GM18909 (cell line): ENCODE results near the gene MYRIP.

Experiments
- ATAC-seq: cut with Tn5 transposase; IDR thresholded peaks from one replicate; pipeline ENCODE4 v1.9.1; 2021; ENCODE audit warnings: mild to moderate bottlenecking; ENCODE audit not compliant: unreplicated experiment, poor library complexity

The MYRIP gene

DNA sequence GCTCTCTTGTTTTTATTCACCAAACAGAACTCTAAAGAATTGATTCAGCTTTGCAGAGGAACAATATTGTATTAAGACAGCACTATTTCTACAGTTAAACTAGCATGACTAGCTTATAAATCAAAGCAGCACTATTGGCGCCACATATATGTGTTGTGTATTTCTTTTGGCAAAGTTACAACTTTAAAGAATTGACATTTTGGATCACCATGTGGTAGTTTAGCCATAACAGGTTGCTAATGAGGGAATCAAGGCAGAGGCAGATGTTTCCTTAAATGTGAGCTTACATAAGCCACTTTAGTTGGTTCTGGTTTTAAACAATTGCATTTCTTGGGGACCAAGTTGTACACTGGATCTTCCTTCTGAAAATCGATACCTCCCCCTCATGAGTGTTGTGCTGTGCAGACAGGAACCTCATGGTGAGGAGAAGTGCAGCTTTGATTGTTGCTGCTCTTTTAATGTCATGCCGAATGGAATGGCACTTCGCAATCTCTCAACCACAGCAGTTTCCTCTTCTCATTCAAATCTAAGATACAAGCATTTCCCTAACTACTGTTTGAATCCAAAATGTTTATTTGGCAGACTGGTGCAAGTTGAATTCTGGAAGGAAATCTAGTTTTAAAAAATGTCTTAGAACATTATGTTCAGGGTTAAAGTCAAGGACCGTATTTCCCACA is 151.2 kb downstream of the MYRIP start:
- no peak for ATAC-seq

DNA sequence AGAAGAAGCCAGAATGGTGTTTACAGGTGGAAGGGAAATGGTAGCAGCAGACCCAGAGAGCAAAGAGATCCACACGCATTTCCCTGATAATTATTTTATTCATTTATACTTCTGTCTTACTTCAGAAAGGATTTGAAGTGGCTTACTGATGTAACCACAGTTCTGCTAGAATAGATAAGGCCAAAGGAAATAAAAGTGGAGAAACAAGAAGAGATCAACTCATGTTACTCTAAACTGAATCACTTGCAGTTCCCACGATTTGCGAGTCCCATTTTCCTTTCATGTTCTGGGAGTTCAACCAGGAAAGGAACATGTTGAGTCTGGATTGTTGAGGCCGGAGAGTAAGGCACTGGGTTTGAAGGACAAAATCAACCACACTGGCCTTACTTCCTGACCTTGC is 151.8 kb downstream of the MYRIP start:
- ATAC-seq = no peak

DNA sequence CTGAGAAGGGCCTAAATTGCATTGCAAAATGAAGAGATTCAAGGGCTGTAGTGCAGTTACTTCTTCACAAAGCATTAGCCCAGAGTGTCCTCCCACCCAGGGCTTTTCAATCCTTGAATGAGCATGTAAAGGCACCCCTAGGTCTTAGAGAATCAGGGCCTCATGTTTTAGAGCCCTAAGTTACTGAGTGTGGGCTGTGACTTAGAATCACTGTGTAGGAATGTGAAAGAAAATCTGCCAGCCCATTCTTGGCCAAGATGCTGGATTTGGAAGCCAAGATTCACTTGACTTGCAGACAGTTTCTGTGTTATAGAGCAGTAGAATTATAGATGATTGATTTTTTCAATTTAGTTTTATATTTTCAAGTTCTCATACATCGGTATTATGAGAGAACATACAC is 153.2 kb downstream of the MYRIP start:
- no peak for ATAC-seq

DNA sequence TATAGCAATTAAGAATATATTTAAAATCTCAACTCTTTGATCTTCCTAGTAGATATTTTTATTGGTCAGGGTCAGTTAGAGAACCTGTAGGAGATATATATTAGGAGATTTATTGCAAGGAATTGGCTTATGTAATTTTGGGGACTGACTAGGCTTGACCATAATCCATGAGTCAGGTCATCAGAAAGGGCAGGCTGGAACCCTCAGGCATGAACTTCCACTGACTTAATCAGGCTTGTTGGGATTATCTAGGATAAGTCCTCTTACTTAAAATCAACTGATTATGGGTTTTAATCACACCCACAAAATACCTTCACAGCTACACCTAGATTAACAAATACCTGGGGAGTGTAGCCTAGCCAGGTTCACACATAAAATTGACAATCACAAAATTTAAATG is 156.1 kb downstream of the MYRIP start:
- ATAC-seq = no peak

DNA sequence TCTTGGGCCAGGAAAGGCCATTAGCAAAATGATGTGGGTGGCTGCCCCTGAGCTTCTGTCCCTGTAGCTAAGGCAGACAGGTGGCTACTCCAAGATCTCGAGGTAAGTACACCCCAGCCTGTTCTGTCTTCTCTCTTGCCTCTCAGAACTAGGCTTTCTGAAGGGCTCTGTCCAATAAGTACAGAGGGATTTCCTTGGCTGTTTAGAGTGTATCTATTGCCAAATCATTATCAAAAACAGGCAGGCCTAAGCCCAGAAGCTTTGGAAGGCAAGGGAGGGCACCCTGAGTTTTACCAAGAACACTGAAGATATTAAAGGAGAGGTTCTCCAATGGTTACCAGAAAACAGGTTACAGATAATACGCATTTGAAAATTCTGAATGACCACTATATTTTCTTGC is 156.6 kb downstream of the MYRIP start:
- ATAC-seq = no peak

DNA sequence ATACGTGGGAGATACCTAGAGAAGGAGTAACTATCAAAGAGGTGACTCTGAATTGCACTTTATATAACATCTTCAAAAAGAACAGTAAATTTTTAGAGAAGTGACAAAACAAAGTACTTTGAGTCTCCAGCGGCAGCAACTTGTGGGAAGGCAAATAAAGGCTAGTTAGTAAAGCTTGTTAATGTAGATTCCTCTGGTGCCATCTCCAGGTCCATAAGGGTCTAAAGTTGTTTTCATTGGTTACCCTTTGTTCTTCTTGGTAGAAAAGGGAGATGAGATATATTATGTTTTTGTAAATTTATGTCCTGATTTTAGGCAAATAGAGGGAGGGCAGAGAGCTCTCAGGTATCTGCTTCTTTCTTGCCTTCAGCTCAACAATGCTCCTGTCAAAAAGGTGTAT is 161.6 kb downstream of the MYRIP start:
- no peak for ATAC-seq

DNA sequence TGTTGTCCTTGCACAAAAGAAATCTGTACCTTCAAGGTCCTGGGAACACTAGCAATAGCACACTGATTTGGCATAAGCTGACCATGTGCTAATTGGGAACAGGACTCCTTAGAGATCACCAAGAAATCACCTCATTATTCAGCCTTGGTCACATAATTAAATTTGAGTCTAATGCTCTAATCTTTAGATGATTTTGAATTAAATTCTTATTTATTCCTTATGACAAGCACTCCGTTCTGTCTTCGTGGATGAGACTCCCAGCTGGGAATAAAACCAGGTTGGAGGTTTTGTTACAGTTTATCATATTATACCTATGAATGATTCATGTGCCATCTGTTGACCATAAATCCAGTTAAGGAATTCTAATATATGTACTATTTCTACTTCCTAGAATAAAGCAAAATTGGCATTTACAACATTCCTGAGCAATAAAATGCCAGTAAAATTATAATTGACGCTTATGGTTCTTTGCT is 162.2 kb downstream of the MYRIP start:
- ATAC-seq = no peak

DNA sequence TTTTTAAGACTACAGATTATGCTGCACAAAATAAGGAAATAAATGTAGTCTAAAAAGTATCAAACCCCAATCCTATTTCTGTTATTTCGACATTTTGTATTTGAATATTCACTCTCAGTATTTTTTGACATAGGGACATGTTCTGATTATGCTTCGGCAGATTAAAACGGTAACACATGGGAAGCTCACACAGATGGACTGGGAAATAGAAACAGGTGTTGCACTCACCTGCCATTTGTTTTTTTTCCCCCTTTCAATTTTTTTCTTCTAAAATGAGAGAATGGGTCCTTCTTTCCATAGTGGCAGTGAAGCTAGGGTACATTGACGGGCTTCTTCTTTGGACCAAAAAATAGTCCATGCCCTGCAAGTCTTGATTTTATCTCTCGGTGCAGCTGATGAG is 163.1 kb downstream of the MYRIP start:
- ATAC-seq = no peak

DNA sequence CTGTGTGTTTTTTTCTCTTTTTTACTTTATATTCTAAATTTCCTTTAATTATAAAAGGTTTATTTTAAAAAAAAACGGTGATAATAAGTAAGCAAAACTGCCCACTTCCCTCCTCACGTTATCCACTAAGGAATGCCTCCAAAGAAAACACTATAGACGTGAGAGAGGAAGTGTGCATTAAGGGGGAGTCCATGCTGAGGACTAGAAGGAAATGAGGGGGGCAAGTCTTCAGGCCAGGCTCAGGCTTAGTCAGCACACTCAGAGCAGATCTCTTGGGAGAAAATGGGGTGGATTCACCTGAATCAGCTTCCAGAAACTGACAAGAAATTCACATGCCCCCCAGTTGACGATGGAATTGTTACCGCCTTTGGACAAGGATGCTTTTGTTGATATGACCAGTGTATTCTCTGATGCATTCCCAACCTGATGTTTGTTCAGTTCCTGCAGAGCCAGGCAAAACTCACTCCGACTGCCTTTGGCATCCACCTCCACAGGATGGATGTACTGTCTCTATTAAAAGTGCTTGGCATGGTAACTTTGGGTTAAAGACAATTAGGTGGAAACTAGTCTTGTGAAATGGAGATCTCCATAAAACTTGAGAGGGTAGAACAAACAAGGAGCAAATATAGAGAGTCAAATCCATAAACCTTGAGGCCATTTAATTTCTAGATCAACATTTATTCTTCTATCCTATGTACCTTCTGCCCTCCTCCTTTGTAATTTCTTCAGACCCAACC is 167.8 kb downstream of the MYRIP start:
- no peak for ATAC-seq

DNA sequence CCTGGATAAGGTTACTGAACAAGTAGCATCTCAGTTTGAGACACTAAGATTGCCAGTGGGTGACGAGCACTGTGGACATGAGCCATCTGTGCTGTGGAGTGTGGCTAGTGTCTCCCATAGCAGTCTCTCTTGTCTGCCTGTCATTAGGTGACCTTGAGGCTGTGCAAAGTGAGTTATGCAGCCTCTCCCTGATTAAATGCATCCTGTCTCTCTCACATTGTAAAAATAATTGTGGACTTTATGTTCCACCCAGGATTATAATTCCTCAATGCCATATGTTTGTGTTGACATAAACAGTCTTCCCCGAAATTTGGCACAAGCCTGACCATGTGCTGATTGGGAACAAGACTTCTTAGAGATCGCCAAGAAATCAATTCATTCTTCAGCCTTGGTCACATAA is 168.9 kb downstream of the MYRIP start:
- ATAC-seq = no peak

DNA sequence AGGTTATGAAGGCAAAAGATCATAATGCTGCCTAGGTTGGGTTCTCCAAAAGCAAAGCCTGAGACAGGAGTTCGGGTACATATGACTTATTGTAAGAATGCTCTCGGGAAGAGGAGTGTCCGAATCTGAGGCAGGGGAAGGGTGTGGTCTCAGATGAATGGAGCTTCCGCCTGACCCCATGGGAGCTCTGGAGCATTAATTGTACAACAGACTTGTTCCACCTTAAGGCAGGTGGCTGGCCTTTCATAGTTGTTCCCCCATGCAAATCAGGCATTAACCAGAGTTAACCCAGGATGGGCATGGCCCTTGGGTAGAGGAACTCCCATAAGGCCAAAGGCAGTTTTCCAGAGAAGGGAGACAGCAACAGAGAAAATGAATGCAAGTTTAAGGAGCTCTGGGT is 170.6 kb downstream of the MYRIP start:
- no peak for ATAC-seq

DNA sequence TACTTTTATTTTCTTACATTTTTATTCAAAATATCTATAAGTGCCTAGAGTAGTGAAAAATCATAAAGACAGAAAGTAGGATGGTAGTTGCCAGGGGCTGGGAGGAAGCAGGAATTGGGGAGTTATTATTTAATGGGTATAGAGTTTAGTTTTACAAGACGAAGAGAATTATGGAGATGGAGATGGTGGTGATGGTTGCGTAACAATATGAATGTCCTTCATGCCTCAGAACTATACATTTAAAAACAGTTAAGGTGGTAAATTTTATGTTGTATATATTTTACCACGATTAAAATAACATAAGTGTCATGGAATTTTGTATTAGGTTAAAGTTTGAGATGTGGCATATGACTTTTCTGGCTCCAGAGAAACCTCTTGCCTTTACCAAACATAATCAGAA is 171.4 kb downstream of the MYRIP start:
- ATAC-seq = no peak

DNA sequence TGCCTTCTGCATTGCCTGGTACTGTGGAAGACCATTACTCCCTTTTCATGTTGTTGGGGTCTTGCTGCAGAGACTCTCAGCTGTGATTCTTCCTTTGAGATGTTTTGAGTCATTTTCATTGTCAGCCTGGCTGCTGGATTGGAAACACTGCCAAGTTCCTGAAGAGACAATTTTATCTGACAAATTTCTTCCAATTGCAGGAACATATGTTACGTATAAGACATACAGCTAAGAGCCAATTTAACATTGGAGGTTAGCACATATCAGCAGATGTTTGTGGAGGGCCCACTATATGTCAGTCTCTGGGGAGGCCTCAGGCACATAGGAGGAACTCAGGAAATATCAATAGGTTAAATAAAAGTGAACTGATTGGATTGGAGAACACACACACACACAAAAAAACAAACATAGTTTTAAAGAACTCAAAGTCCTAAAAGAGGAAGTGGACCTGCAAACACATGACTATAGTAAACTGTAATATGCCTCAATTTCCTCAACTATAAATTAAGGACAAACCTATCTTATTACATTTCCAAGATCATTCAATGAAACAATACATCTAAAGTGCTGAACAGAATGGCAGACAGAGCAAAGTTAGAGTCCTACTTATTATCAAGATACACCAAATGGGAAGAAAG is 172.3 kb downstream of the MYRIP start:
- no peak for ATAC-seq

DNA sequence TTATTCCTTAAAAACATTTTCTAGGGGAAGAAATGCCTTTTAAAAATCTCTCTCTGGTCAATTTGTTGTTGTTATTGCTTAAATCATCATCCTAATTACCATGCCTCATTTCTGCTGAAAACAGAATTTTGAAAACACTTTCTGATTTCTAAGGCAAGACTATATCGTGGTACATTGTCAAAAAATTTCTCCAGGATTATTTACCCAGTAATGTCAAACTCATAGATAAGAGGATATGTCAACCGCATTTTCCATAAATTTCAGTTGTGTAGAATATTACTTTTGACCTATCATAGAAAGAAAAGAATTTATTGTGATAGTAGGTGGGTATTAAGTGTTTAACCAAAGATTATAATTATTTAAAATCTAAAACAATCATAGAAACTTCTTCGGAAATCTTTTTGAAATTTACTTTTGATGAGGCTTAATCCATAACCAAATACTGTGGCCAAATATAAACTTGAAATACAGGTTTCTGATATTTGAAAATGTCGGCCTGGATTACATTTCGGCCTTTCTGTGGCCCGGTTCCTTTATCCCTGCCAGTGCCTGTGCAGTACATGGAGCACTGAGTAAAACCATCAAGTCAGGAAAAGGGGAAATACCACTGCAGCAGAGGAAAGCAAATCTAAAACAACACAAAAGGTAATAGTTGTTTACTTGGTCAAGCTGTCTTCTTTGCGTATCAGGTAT is 173.4 kb downstream of the MYRIP start:
- no peak for ATAC-seq

DNA sequence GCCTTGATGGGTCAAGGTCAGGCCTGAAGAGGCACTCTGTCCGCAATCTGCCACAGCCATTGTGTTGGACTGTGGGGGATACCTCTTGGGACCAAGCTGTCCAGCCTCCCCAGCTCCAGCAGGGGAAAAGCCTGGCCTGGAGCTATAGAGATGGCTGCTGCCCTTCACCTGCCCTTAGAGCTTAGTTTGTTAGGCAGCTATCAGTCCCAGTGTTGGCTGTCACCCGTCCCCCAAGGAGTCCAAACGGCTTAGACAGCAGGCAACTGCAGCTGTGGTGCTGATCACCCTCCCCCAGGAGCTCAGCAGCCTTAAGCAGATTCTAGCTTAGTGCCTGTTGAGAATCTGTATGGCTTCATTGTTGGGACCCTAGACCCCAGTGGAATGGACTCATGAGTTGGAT is 180.3 kb downstream of the MYRIP start:
- no peak for ATAC-seq

DNA sequence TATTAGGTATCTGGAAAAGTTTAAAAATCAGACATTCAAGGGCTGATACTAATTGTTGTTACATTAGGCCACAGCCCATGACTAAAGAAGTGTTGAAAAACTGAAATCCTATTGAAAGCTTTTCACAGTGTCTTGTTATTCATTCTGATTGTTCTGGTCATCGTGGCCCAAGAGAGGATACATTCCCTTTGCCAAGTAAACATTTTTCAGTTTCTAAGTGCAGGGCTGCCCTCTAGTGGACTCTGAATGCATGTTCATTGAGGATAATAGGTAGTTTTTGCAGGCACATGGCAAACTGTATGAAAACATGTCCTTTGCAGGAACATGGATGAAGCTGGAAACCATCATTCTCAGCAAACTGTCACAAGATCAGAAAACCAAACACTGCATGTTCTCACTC is 181.1 kb downstream of the MYRIP start:
- ATAC-seq = no peak

DNA sequence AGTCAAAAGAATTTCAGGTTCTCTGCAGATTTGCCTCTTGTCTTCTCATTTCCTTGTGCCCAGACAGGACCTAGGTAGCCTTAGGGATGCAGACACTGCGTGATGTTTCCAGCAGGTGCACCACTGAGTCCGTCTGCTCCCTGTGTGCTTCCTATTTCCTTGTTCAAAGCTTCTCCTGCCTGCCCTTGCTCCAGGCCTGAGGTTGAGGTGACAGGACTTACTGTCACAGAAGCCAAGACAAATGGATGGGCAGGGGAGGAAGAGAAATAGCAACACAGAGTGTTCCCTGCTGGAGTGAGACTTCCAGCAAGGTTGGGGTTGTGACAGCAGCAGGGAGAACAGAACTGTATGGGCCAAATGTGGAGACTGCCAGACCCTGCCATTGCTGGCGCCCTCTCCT is 199.4 kb downstream of the MYRIP start:
- ATAC-seq = no peak

DNA sequence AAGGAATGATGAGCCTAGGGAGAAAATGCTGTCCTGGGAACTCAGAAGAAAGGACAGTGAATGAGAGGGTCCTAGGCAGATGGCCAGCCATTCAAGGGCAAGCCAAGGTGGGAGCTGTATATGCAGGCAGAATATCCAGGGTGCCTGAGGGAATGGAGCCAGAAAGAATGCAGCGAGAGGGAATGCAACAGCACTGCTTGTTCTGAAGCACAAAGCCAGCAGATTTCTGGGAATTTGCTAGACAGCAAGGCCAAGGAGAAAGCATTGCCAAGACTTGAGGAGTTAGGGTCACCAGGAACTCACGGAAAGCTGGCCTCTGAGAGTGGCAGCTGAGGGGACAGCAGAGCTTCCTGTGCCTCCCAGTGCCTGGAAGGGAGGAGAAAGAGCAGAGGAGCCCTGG is 200.6 kb downstream of the MYRIP start:
- no peak for ATAC-seq

DNA sequence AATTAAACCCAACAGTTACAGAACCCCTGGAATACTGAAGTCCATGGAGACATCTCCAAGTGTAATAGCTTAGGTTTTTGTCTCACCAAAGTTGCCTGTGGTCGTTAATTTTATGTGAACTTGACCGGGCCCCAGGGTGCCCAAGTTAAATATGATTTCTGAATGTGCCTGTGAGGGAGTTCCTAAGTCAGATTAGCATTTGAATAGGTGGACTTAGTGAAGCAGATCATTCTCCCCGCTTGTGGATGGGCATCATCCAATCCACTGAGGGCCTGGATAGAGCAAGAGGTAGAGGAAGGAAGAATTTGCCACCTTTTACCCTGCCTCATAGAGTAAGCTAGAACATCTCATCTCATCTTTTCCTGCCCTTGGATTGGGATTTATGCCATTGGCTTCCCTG is 203.0 kb downstream of the MYRIP start:
- ATAC-seq = no peak

DNA sequence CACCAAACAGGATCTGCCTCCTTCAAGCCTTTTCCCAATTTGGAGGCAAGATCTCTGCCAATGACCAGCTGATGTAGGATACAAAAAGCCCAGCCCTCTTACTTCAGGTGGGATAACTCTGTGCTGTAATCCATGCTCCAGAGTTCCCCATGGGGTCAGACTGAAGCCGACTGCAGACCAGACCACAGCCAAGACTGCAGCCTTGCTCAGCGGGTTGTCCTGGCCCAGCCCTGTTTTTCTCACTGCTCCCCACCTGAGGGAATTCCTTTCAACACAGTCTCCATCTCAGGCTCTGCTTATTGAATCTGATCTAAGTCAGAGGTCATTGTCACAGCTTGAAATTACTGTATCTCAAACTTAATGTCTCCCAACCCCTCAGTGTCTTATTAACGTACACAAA is 207.0 kb downstream of the MYRIP start:
- ATAC-seq = no peak

DNA sequence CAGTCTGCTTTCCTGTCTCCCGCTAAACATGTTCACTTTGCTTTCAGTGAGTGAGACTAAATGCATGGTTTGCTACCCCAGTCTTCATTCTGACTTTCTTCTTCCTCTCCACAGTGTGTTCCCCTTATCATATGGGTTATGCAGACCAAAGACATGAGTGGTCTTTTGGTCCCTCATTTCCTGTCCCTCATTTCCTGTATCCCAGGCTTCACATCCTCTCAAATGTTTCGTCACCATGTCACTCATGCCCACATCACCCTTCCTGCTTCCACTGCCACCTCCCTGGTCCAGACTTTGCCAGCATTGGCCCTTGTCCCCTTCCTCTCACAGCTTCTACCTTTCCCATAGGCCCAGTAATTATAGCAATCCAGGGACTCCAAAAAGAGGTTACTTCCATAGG is 209.0 kb downstream of the MYRIP start:
- no peak for ATAC-seq
